Cardiac muscle cell (in vitro differentiated cells and primary cell): ENCODE results near the gene COQ5. TPM values are rescaled to one million over a fixed set of nuclear protein-coding genes. Genes with fewer than 3 reads are reported as not detected.

Source experiments
- DNase-seq, 2 donors: peaks; one replicate each; pipeline versions ENCODE4 v3.0.0 to v3.0.0-alpha.2; 2010 to 2017; ENCODE audit warnings: low read depth in 1 of 2, low spot score in 1 of 2
- H3K27ac ChIP-seq: fragments of 200-600 bp; sonication (generic); 2 replicates; pipeline ENCODE4 v1.5.1; 2016
- H3K27me3 ChIP-seq: fragments of 200-600 bp; sonication (generic); 2 replicates; pipeline ENCODE4 v1.6.0; 2016; ENCODE audit warnings: control low read depth
- H3K36me3 ChIP-seq: fragments of 200-600 bp; sonication (generic); 2 replicates; pipeline ENCODE4 v1.5.1; 2016; ENCODE audit warnings: control low read depth
- H3K4me1 ChIP-seq: fragments of 200-600 bp; sonication (generic); 2 replicates; pipeline ENCODE4 v1.8.1; 2017; ENCODE audit warnings: low read depth, mild to moderate bottlenecking, mixed run types
- H3K4me3 ChIP-seq: fragments of 200-600 bp; sonication (generic); 2 replicates; pipeline ENCODE4 v1.5.1; 2016; ENCODE audit warnings: mild to moderate bottlenecking
- H3K9me3 ChIP-seq: fragments of 200-600 bp; sonication (generic); 2 replicates; pipeline ENCODE4 v1.5.1; 2017; ENCODE audit warnings: low read depth, mild to moderate bottlenecking, control low read depth
- CTCF ChIP-seq: IDR thresholded peaks from 2 replicates; pipeline ENCODE4 v1.5.1; 2012; ENCODE audit warnings: low read depth, mild to moderate bottlenecking, low read length
- polyA plus RNA-seq: library from polyadenylated mRNA; unstranded; fragments of >200 nt; fragmentation: Nextera tagmentation; extraction: Ambion mirVana; gene quantifications from 2 replicates; pipeline ENCODE4 v1.2.1, GENCODE V29; 2016
- total RNA-seq: library from RNA; depleted of rRNA; stranded (reverse); fragments of >200 nt; gene quantifications from 2 replicates; pipeline ENCODE4 v1.2.3, GENCODE V29; 2016

COQ5 gene
- 61.8 and 67.2 TPM in 2 replicates for total RNA-seq
- 99.3 and 112 TPM in 2 replicates for polyA plus RNA-seq

- Histone ChIP-seq H3K4me1 (peaks cover 6% of the 10 kb centered on the region), H3K36me3 (no peaks in the 10 kb centered on the region), H3K27ac (peak within 1 kb of the TSS; percentile 93), H3K4me3 (peak within 1 kb of the TSS; percentile 73), H3K9me3 (no peaks in the 10 kb centered on the region), H3K27me3 (no peaks in the 10 kb centered on the region)
- no peak for TF ChIP-seq CTCF
- DNase-seq: peak; percentile 87 to 92
Measured at GRCh38 chr12:120528861-120529525, at the start of gene COQ5. COQ5 (minus strand) TSS chr12:120529158; CDS start chr12:120529141, 17 bp downstream.

GRCh38 chr12:120574106-120574505 lies 45.1 kb upstream of the COQ5 start:
- H3K27me3 ChIP-seq: no peaks in the 10 kb centered on the region

GRCh38 chr12:120573560-120573959 lies 44.6 kb upstream of the COQ5 start:
- peaks cover 65% of the 10 kb centered on the region for H3K36me3 ChIP-seq
- no peak for DNase-seq
- no peaks in the 10 kb centered on the region for H3K9me3 ChIP-seq
- H3K27me3 ChIP-seq: no peaks in the 10 kb centered on the region
- no peak overlapping the region for H3K4me3 ChIP-seq
- no peak for TF ChIP-seq CTCF
- H3K27ac ChIP-seq: no peak overlapping the region
- peaks cover 15% of the 10 kb centered on the region for H3K4me1 ChIP-seq

More at GRCh38 chr12:120574106-120574505, 45.1 kb upstream of the COQ5 start:
- Histone ChIP-seq H3K36me3 (peaks cover 59% of the 10 kb centered on the region), H3K9me3 (no peaks in the 10 kb centered on the region), H3K27ac (no peak overlapping the region), H3K4me3 (no peak overlapping the region), H3K4me1 (peaks cover 15% of the 10 kb centered on the region)
- no peak for DNase-seq
- TF ChIP-seq CTCF: no peak

GRCh38 chr12:120571299-120571698 lies 42.3 kb upstream of the COQ5 start:
- H3K27me3 ChIP-seq: no peaks in the 10 kb centered on the region
- H3K4me1 ChIP-seq: peaks cover 15% of the 10 kb centered on the region
- H3K27ac ChIP-seq: peak overlapping the region; percentile 57
- H3K9me3 ChIP-seq: no peaks in the 10 kb centered on the region
- H3K4me3 ChIP-seq: no peak overlapping the region
- TF ChIP-seq CTCF: no peak
- peaks cover 64% of the 10 kb centered on the region for H3K36me3 ChIP-seq
- peak in 1 of 2 donors; percentile 38 for DNase-seq

GRCh38 chr12:120563495-120563894 lies 34.5 kb upstream of the COQ5 start:
- TF ChIP-seq CTCF: no peak
- no peaks in the 10 kb centered on the region for H3K27me3 ChIP-seq
- no peak overlapping the region for H3K4me3 ChIP-seq
- no peaks in the 10 kb centered on the region for H3K9me3 ChIP-seq
- DNase-seq: no peak
- no peak overlapping the region for H3K27ac ChIP-seq
- H3K4me1 ChIP-seq: no peaks in the 10 kb centered on the region
- H3K36me3 ChIP-seq: peaks cover 77% of the 10 kb centered on the region
